Body of pancreas (tissue), 4 donors: ENCODE measurements around the gene TMEM9. TPM values are rescaled to one million over a fixed set of nuclear protein-coding genes. Genes with fewer than 3 reads are reported as not detected.
A peak's percentile ranks its signal among the peaks of the same experiment; 100 is the strongest.

ENCODE experiments used
- ATAC-seq: fragments of 150-250 bp; one replicate; pipeline ENCODE4 v1.9.1; 2016
- DNase-seq, 4 donors: peaks; one replicate each; pipeline ENCODE4 v3.0.0-alpha.2; 2019
- H3K27ac ChIP-seq, 4 donors: fragments of 200-600 bp; sonication (generic); 1 replicate in 3 of 4; 2 replicates in 1 of 4; pipeline versions ENCODE4 v1.5.1 to v1.6.1; 2016 to 2019; ENCODE audit warnings: mild to moderate bottlenecking in 1 of 4, mixed read lengths in 1 of 4, moderate library complexity in 1 of 4
- H3K27me3 ChIP-seq, 2 donors: fragments of 200-600 bp; sonication (generic); one replicate each; pipeline ENCODE4 v1.6.0; 2016; ENCODE audit warnings: mild to moderate bottlenecking in 1 of 2
- H3K36me3 ChIP-seq, 2 donors: fragments of 200-600 bp; sonication (generic); replicated peaks in 1 of 2; 2 replicates each; pipeline ENCODE4 v1.5.1; 2016; ENCODE audit warnings: low read depth in 2 of 2; ENCODE audit not compliant: insufficient read depth in 1 of 2
- H3K4me1 ChIP-seq: fragments of 200-600 bp; sonication (generic); one replicate; pipeline ENCODE4 v1.6.0; 2016
- H3K4me3 ChIP-seq, 2 donors: fragments of 200-600 bp; sonication (generic); 1 replicate in 1 of 2; 2 replicates in 1 of 2; pipeline ENCODE4 v1.5.1; 2016 to 2019
- H3K9me3 ChIP-seq, 3 donors: fragments of 200-600 bp; sonication (generic); 1 replicate in 2 of 3; 2 replicates in 1 of 3; pipeline ENCODE4 v1.5.1; 2016
- CTCF ChIP-seq, 7 experiments: fragments of 450-650 bp in 4 of 7; fragments of 200-600 bp in 3 of 7; sonication (generic) in 3 of 7; IDR thresholded peaks; one replicate each; pipeline ENCODE4 v1.5.1; 2016 to 2019; ENCODE audit warnings: antibody characterized with exemption in 7 of 7
- POLR2A ChIP-seq, 3 donors: fragments of 450-650 bp; IDR thresholded peaks; one replicate each; pipeline ENCODE4 v1.6.1; 2016; ENCODE audit warnings: antibody characterized with exemption in 3 of 3, mild to moderate bottlenecking in 2 of 3
- WGBS, 2 donors: methylation state at CpG; one replicate each; pipeline ENCODE4 v1.1.5; 2017; 5-methylcytosine and 5-hydroxymethylcytosine counted together
- intact Hi-C: fragments of 100-400 bp; cut with DNase I; formaldehyde crosslinking; loops from one replicate; pipeline ENCODE4 v1.15.1; 2023
- total RNA-seq, 2 donors: library from RNA; depleted of rRNA; stranded (reverse); fragments of >200 nt; gene quantifications; one replicate each; pipeline ENCODE4 v1.1.0, GENCODE V29; 2016

Gene TMEM9
- total RNA-seq, 2 donors from 2014 or later: 56.6 to 70.5 TPM

- Histone ChIP-seq H3K4me1 (peaks cover 35% of the 10 kb centered on the region), H3K4me3 (no peak overlapping the region), H3K9me3 (no peaks in the 10 kb centered on the region), H3K27me3 (no peaks in the 10 kb centered on the region), H3K27ac (peak overlapping the region in 3 of 4 donors; percentile 25 to 69 (median 66)), H3K36me3 (peaks cover 0 to 2% of the 10 kb centered on the region in 2 donors)
- DNase-seq (no peak), ATAC-seq (no peak)
- intact Hi-C loops: loop anchor here (5.0 kb wide), 1 partner anchor 105 kb away; no protein-coding TSS in a partner anchor
- WGBS, 2 donors: 91 to 98% methylated on average over 6 of the region's 7 CpGs
- TF ChIP-seq POLR2A (IDR thresholded peaks at IDR 0.05) (no peak), CTCF (IDR thresholded peaks at IDR 0.05) (no peak)
Measured at GRCh38 chr1:201137024-201137392, 17.3 kb downstream of the TMEM9 start.

GRCh38 chr1:201136355-201137023, 17.8 kb downstream of the TMEM9 start:
- DNase-seq (no peak), ATAC-seq (no peak)
- intact Hi-C loops: loop anchor here (5.0 kb wide), 1 partner anchor 106 kb away; no protein-coding TSS in a partner anchor
- H3K27me3 ChIP-seq: no peaks in the 10 kb centered on the region
- no peak overlapping the region for H3K4me3 ChIP-seq
- 87 to 88% methylated on average over 8 of the region's 8 CpGs for WGBS, 2 donors
- peak overlapping the region in 3 of 4 donors; percentile 25 to 69 (median 66) for H3K27ac ChIP-seq
- TF ChIP-seq POLR2A (IDR thresholded peaks at IDR 0.05) (no peak), CTCF (IDR thresholded peaks at IDR 0.05) (no peak)
- no peaks in the 10 kb centered on the region for H3K9me3 ChIP-seq
- peaks cover 37% of the 10 kb centered on the region for H3K4me1 ChIP-seq
- peaks cover 0 to 2% of the 10 kb centered on the region in 2 donors for H3K36me3 ChIP-seq

DNA sequence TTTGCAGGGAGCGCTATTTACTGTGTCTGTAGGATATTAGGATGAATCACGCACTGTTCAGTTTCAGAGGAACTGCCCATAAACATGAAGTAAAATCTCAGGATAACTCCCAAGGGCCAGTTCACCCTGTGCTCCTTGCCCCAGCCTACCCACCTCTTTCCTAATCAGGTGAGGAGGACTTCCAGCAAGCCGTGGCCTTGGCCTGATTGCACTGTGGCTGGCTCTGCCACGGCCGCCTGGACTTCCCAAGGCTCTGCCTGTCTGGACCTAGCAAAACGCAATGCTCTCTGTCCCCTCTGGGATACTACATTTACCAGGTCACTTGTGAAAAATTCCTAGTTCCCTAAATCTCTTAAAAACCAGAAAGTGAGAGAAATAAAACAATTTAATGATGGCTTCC, 19.9 kb downstream of the TMEM9 start:
- peaks cover 0 to 2% of the 10 kb centered on the region in 2 donors for H3K36me3 ChIP-seq
- no peaks in the 10 kb centered on the region for H3K27me3 ChIP-seq
- H3K27ac ChIP-seq: peak overlapping the region in 1 of 4 donors; percentile 18
- TF ChIP-seq CTCF (IDR thresholded peaks at IDR 0.05) (no peak), POLR2A (IDR thresholded peaks at IDR 0.05) (no peak)
- H3K4me3 ChIP-seq: no peak overlapping the region
- 39 to 53% methylated on average over 6 of the region's 6 CpGs for WGBS, 2 donors
- DNase-seq (peak in 2 of 4 donors; percentile 46 to 54), ATAC-seq (peak; percentile 51)
- H3K9me3 ChIP-seq: no peaks in the 10 kb centered on the region
- peaks cover 43% of the 10 kb centered on the region for H3K4me1 ChIP-seq
- intact Hi-C loops: no loop called here

DNA sequence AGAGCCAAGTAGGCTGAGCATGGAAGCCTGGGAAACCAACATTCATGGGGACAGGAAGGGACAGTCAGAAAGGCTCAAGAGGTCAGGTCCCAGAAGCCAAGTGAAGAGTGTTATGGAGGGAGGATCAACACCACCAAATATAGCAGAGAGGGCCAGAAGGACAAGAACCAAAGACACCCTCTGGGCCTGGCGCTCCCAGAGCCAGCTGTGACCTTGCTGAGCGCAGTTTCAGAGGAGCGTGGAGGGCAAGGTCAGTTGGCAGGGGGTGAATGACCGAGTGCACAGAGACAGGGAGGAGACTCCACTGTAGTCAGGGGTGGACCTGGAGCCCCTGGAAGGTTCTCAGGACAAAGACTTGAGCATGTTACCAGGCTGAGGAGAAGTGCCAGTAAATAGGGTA, 22.9 kb downstream of the TMEM9 start:
- Histone ChIP-seq H3K9me3 (no peaks in the 10 kb centered on the region), H3K27me3 (no peaks in the 10 kb centered on the region), H3K4me1 (peaks cover 39% of the 10 kb centered on the region), H3K27ac (no peak overlapping the region), H3K36me3 (peaks cover 0 to 2% of the 10 kb centered on the region in 2 donors), H3K4me3 (no peak overlapping the region)
- DNase-seq: no peak
- intact Hi-C loops: no loop called here
- no peak for TF ChIP-seq CTCF (IDR thresholded peaks at IDR 0.05)
- no peak for TF ChIP-seq POLR2A (IDR thresholded peaks at IDR 0.05)
- WGBS, 2 donors: 34 to 46% methylated on average over 4 of the region's 4 CpGs
- no peak for ATAC-seq

GRCh38 chr1:201128962-201129361, 25.3 kb downstream of the TMEM9 start:
- Histone ChIP-seq H3K4me1 (peaks cover 53% of the 10 kb centered on the region), H3K9me3 (no peaks in the 10 kb centered on the region), H3K4me3 (no peak overlapping the region), H3K27me3 (no peaks in the 10 kb centered on the region), H3K27ac (no peak overlapping the region), H3K36me3 (no peaks in the 10 kb centered on the region)
- WGBS, 2 donors: 91 to 95% methylated on average over 13 of the region's 13 CpGs
- intact Hi-C loops: no loop called here
- TF ChIP-seq POLR2A (IDR thresholded peaks at IDR 0.05): no peak
- no peak for TF ChIP-seq CTCF (IDR thresholded peaks at IDR 0.05)
- ATAC-seq (no peak), DNase-seq (no peak)
